Large intestine (tissue), 3 donors: Measurements from ENCODE around the gene ZDHHC14. TPM values are rescaled to one million over a fixed set of nuclear protein-coding genes. Genes with fewer than 3 reads are reported as not detected.

Experiments
- DNase-seq, 2 donors: peaks; one replicate each; pipeline versions ENCODE4 v3.0.0 to v3.0.0-alpha.2; 2013
- H3K27ac ChIP-seq: one replicate; pipeline ENCODE4 v1.5.1; 2013; ENCODE audit warnings: low read length
- H3K27me3 ChIP-seq: 2 replicates; pipeline ENCODE4 v1.6.1; 2013; ENCODE audit warnings: low read length; ENCODE audit not compliant: control insufficient read depth, insufficient read depth
- H3K36me3 ChIP-seq: 2 replicates; pipeline ENCODE4 v1.6.1; 2013; ENCODE audit warnings: low read length; ENCODE audit not compliant: control insufficient read depth, insufficient read depth
- H3K4me1 ChIP-seq: one replicate; pipeline ENCODE4 v1.6.1; 2013; ENCODE audit warnings: low read length; ENCODE audit not compliant: control insufficient read depth, insufficient read depth
- H3K4me3 ChIP-seq: one replicate; pipeline ENCODE4 v1.5.1; 2013; ENCODE audit warnings: low read length
- H3K9me3 ChIP-seq: one replicate; pipeline ENCODE4 v1.6.1; 2013; ENCODE audit warnings: mild to moderate bottlenecking, low read depth, low read length, moderate library complexity; ENCODE audit not compliant: control insufficient read depth
- WGBS: methylation state at CpG from one replicate; pipeline ENCODE4 v1.1.5; 2013; ENCODE audit warnings: low lambda C conversion rate; ENCODE audit not compliant: insufficient coverage; 5-methylcytosine and 5-hydroxymethylcytosine counted together
- polyA plus RNA-seq: library from polyadenylated mRNA; unstranded; fragments of 120-200 nt; gene quantifications from one replicate; pipeline ENCODE4 v1.2.1, GENCODE V29; 2013

Gene ZDHHC14
- polyA plus RNA-seq, 1 donor, result 26.5 TPM

DNA sequence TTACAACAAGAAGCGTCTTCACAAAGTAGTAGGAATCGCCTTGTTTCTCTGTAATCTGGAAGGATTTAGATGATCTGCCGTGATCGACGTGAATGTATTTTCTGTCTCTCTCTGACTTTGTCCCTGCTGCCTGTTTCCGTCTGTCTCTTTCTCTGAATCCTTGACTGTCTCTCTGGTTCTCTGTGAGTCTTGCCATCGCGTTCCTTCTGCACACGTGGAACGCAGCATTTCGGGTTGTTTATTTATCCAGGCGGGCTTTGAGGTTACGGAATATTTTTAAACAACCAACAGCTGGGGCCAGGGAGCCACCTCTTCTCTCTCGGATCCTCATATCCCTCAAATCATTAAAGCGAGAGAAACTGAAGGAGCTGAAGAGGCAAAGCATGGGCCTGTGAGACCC, 215.9 kb downstream of the ZDHHC14 start:
- no peak for DNase-seq
- H3K4me1 ChIP-seq, result peaks cover 4% of the 10 kb centered on the region
- H3K9me3 ChIP-seq, result no peaks in the 10 kb centered on the region
- H3K27me3 ChIP-seq, result no peaks in the 10 kb centered on the region
- H3K36me3 ChIP-seq, result peaks cover 20% of the 10 kb centered on the region
- no peak overlapping the region for H3K4me3 ChIP-seq
- WGBS, result 86% methylated on average over 9 of the region's 15 CpGs
- H3K27ac ChIP-seq, result no peak overlapping the region

DNA sequence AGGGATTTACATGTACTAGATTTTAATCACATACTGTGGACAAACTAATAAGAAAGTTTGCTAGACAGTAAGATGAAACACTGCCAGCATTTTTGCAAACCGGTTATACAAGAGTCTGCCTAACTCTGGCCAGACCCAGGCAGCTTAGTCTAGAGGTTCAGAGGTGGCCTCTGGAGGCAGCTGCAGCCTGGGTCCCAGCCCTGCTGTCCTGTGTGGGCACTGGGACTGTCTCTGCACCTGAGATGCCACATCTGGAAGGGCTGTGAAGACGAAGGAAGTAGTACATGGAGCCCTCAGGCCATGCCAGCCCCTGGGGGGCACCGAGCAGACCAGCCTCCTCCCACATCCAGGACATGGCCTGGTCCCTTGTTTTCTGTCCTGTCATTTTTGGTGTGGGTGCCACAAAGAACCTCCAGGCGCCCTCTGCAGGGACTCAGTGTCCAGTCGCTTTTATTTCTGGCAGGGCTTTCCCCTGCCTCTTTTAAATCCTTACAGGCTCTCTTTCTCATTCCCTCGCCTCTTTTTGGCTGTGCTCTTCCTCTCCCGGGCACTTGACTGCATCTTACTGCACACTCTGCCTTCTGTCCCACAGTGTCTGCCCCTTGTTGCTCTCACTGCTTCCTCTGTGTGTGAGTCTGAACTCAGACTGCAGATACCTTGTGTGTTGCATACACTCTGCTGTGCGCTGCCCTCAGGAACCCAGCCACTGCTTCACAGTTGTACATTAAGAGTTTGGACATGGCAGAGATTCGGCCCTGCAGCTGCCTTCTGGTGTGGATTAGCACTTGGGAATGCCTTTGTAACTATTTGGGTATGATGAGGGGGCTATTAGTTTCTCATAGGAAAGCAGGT, 216.7 kb downstream of the ZDHHC14 start:
- H3K36me3 ChIP-seq, result peaks cover 20% of the 10 kb centered on the region
- DNase-seq, result peak in 1 of 2 donors; percentile 31
- H3K4me3 ChIP-seq, result no peak overlapping the region
- no peaks in the 10 kb centered on the region for H3K27me3 ChIP-seq
- no peaks in the 10 kb centered on the region for H3K9me3 ChIP-seq
- WGBS, result 80% methylated on average over 1 of the region's 9 CpGs
- H3K27ac ChIP-seq, result no peak overlapping the region
- H3K4me1 ChIP-seq, result peaks cover 4% of the 10 kb centered on the region

DNA sequence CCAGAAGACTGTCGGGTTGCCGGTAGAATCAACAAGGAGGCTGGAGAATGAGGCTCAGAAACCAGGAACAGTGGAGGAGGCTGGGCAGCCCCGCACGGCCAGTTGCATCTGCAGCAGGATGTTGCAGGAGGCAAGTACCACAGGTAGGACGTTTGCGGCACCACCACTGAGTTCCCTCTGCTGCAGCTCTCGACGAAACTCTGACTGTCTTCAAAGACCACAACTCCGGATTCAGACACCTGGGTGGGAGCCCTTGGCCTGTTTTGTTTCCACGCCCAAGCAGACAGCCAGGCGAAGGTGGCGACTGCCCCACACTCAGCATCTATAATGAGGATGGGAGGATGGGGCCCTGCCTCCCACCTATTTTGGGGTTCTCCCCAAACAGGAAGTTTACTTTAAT, 218.2 kb downstream of the ZDHHC14 start:
- Histone ChIP-seq H3K9me3 (no peaks in the 10 kb centered on the region), H3K4me1 (peaks cover 4% of the 10 kb centered on the region), H3K27ac (no peak overlapping the region), H3K36me3 (peaks cover 10% of the 10 kb centered on the region), H3K27me3 (no peaks in the 10 kb centered on the region), H3K4me3 (no peak overlapping the region)
- no CpG with 5 or more reads among the region's 12 CpGs for WGBS
- no peak for DNase-seq

DNA sequence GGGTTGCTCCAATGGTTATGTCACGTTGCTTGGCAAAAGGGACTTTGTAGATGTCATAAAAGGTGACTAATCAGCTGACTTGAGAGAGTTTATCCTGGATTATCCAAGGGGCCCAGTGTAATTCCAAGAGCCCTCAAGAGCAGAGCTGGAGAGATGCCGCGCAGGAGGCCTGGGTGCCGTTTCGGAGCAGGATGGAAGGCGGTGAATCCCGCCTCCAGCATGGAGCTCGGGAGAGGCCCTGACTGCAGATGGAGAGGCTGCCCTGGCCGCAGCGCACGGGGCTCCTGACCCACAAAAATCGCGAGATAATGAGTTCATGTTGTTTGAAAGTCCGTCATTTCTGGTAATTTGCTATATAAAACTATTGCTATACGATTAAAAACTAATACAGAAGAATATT, 219.8 kb downstream of the ZDHHC14 start:
- Histone ChIP-seq H3K36me3 (peaks cover 10% of the 10 kb centered on the region), H3K4me1 (peaks cover 4% of the 10 kb centered on the region), H3K27me3 (no peaks in the 10 kb centered on the region), H3K4me3 (no peak overlapping the region), H3K27ac (no peak overlapping the region), H3K9me3 (no peaks in the 10 kb centered on the region)
- DNase-seq, result peak in 1 of 2 donors; percentile 35
- WGBS, result no CpG with 5 or more reads among the region's 15 CpGs

DNA sequence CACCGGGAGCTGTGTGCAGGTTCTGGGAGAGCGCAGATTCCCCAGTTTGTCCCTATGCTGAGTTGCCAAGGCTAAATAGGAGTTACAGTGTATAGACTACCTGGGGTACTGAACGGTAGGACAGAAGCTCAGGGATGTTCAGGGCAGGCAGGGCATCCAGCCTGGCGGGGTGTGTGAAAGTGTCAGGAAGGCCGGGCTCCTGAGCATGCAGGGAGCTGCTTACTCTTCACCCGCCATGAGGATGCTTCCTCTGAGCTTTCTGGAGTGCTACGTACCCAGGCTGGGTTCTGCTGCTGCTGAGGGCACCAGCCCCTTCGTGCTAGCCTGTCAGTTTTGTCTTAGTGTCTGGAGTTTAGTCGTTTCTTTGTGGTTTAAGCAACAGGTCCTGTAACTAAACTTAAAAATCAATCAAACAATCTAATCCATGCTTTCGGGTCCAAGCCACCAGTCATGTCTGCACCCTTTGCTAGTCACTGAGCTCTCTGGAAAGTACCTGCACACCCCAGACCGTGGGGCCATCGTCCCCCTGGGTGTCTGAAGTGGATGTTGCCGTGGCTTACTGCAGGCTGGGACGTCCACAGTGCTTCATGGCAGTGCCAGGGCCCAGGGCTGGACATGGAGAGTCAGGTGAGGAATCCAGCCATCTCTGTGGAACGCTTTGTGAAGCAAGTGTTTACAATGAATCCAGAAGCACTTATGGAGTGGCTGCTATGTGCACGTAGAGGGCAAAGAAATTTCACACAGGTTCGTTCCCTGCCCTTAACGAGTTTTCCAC, 221.7 kb downstream of the ZDHHC14 start:
- Histone ChIP-seq H3K9me3 (no peaks in the 10 kb centered on the region), H3K4me3 (no peak overlapping the region), H3K4me1 (no peaks in the 10 kb centered on the region), H3K36me3 (peaks cover 10% of the 10 kb centered on the region), H3K27ac (no peak overlapping the region), H3K27me3 (no peaks in the 10 kb centered on the region)
- no CpG with 5 or more reads among the region's 18 CpGs for whole genome bisulfite sequencing
- no peak for DNase-seq

DNA sequence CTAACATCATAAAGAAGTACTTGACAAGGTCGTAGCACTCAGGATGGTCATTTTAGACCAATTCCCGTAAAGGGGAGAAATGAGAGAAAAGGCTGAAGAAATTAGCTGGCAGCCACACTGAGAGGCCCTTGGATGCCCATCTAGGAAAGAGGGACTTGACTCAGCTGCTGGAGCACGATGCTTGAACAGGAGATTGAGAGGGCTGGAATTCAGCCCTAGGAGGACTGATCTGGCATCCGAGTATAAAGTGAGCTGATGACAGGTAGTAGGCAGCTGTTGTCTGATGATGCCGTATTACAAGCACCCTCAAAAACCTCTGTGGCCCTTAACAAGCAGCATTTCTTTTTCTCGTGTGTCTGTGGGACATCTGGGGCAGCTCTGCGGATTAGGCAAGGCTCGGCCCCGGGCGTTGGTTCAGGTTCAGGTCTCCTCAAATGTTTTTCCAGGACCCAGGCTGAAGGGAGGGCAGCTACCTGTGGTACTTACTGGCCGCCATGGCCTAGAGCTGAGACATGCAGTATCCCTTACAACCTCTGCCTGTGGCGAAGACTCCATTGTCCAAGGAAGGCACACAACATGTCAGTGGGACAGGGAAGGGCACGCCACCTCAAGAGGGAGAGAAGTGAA, 222.4 kb downstream of the ZDHHC14 start:
- no peak for DNase-seq
- H3K36me3 ChIP-seq, result peaks cover 13% of the 10 kb centered on the region
- no CpG with 5 or more reads among the region's 13 CpGs for WGBS

DNA sequence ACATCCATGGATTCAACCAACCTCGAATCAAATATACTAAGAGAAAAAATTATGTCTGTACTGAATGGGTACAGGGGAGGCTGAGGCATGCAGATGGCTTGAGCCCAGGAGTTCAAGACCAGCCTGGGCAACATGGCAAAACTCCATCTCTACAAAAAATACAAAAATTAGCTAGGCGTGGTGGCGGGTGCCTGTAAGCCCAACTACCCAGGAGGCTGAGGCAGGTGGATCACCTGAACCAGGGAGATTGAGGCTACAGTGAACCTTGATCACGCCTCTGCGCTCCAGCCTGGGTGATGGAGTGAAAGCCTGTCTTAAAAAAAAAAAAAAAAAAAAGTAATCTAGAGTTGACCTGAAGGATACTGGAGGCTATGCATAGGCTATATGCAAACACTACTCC, 223.0 kb downstream of the ZDHHC14 start:
- no peak overlapping the region for H3K27ac ChIP-seq
- no peak overlapping the region for H3K4me3 ChIP-seq
- H3K27me3 ChIP-seq, result no peaks in the 10 kb centered on the region
- no peaks in the 10 kb centered on the region for H3K4me1 ChIP-seq
- no CpG with 5 or more reads among the region's 5 CpGs for WGBS
- DNase-seq, result no peak
- H3K36me3 ChIP-seq, result peaks cover 13% of the 10 kb centered on the region
- H3K9me3 ChIP-seq, result no peaks in the 10 kb centered on the region

More for the DNA sequence above, 222.4 kb downstream of the ZDHHC14 start:
- H3K9me3 ChIP-seq, result no peaks in the 10 kb centered on the region
- no peaks in the 10 kb centered on the region for H3K4me1 ChIP-seq
- H3K27me3 ChIP-seq, result no peaks in the 10 kb centered on the region
- no peak overlapping the region for H3K27ac ChIP-seq
- no peak overlapping the region for H3K4me3 ChIP-seq

DNA sequence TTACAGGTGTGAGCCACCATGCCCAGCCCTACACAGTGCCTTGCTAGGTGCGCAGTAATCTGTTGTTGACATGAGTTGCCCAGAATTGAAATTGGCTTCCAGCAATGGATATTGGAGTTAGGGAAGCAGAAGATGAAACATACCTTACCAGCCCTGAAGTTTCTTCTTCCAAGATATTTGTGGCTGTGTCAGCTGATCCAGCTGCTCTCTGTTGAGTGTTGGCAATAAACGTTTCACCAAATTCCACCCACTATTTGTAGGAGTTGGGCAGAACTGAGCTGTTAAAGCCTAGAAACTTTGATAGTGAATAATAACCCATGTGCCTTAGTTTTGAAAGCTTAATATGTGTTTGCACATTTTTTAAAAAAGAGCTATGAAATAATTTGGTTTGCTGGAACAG, 223.8 kb downstream of the ZDHHC14 start:
- DNase-seq, result no peak
- H3K4me3 ChIP-seq, result no peak overlapping the region
- H3K36me3 ChIP-seq, result peaks cover 16% of the 10 kb centered on the region
- no peaks in the 10 kb centered on the region for H3K9me3 ChIP-seq
- no peaks in the 10 kb centered on the region for H3K4me1 ChIP-seq
- no CpG with 5 or more reads among the region's 2 CpGs for WGBS
- no peaks in the 10 kb centered on the region for H3K27me3 ChIP-seq
- no peak overlapping the region for H3K27ac ChIP-seq

DNA sequence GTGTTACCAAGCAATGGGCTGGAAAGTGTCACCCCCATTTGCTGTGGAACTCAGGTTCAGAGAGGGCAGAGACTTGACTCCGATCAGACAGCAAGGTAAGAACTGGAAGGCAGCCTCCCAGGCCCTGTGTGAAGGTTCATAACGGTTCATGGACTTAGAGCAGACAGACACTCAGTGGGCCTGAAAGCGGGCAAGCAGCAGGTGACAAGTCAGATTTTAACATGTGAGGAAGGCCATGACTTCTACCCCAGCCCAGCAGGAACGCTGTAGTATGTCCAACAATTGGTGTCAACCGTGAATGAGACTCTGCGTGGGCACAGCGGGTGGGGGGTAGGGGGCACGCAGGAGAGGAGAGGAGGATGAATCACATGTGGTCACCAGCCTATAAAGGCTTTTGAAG, 224.5 kb downstream of the ZDHHC14 start:
- DNase-seq, result no peak
- H3K4me1 ChIP-seq, result no peaks in the 10 kb centered on the region
- no peak overlapping the region for H3K27ac ChIP-seq
- H3K4me3 ChIP-seq, result no peak overlapping the region
- no peaks in the 10 kb centered on the region for H3K27me3 ChIP-seq
- H3K9me3 ChIP-seq, result no peaks in the 10 kb centered on the region
- no CpG with 5 or more reads among the region's 8 CpGs for WGBS
- H3K36me3 ChIP-seq, result peaks cover 17% of the 10 kb centered on the region

DNA sequence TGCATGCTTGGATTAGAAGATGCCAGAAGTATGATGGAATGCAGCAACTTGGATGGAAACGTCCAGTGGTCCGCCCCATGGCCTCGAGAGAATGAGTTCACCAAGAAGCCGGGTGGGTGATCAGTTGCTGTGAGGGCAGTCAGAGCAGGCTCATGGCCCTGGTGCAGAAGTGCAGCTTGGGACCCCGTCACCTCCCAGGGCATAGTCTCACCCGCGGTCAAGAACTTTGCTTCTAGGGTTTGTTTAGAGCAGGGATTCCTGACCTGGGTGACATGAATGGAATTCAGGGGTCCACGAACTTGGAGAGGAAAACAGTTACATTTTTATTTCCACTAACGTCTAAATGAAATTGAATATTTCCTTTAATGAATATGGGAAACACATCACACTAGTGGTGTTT, 225.5 kb downstream of the ZDHHC14 start:
- Histone ChIP-seq H3K27me3 (no peaks in the 10 kb centered on the region), H3K36me3 (peaks cover 20% of the 10 kb centered on the region), H3K27ac (no peak overlapping the region), H3K4me3 (no peak overlapping the region), H3K4me1 (no peaks in the 10 kb centered on the region), H3K9me3 (no peaks in the 10 kb centered on the region)
- no peak for DNase-seq
- WGBS, result 70% methylated on average over 2 of the region's 9 CpGs
